Measurements from ENCODE around the gene NDUFB4.

DNA sequence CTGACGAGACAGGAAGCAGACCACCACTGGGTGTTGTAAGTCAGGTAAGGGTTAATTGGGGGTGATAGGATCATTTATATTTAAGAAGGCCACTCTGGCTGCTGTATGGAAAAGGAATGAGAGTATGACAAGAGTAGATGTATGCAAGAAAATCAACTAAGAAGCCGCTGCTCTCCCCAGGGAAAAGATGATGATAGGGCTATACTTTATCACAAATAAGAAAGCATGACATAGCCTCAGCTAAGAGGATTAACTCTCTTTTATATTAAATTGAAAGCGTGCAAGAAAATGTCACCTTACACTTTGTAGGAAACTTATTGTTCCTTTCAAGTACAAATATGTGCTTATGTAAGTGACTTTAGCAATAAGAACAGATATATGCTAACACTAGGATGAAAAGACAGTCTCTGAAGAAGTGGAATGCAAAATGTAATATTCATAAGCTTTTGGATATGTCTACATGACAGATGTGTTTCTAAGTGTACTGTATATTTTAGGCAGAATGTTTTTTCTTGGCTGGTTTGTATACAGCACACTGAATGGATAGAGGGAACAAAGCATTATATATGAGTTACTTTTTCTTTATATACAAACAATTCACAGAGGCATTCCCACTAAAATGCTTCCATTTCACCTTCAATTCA is 8.7 kb upstream of the NDUFB4 start:
- TF ChIP-seq, protein P1, sequence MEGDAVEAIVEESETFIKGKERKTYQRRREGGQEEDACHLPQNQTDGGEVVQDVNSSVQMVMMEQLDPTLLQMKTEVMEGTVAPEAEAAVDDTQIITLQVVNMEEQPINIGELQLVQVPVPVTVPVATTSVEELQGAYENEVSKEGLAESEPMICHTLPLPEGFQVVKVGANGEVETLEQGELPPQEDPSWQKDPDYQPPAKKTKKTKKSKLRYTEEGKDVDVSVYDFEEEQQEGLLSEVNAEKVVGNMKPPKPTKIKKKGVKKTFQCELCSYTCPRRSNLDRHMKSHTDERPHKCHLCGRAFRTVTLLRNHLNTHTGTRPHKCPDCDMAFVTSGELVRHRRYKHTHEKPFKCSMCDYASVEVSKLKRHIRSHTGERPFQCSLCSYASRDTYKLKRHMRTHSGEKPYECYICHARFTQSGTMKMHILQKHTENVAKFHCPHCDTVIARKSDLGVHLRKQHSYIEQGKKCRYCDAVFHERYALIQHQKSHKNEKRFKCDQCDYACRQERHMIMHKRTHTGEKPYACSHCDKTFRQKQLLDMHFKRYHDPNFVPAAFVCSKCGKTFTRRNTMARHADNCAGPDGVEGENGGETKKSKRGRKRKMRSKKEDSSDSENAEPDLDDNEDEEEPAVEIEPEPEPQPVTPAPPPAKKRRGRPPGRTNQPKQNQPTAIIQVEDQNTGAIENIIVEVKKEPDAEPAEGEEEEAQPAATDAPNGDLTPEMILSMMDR (conservative IDR thresholded peaks at IDR 0.05; ENCODE audit: low read depth, low read length): no peak
- TF ChIP-seq EZH2 (IDR thresholded peaks at IDR 0.05; ENCODE audit: low read length, unreplicated experiment) (no peak), EZH2phosphoT487 (IDR thresholded peaks at IDR 0.05; ENCODE audit: borderline replicate concordance, low read length) (no peak)
